HepG2 (cell line): ENCODE data around the gene OAS3. TPM values are rescaled to one million over a fixed set of nuclear protein-coding genes. Genes with fewer than 3 reads are reported as not detected.
A peak's percentile ranks its signal among the peaks of the same experiment; 100 is the strongest.

Experiments
- CREBL2 ChIP-seq: sonication (generic); formaldehyde crosslinking; IDR thresholded peaks from 2 replicates; pipeline ENCODE4 v1.8.1; 2023; ENCODE audit warnings: missing genetic modification reagents, mild to moderate bottlenecking, borderline replicate concordance
- DMAP1 ChIP-seq: IDR thresholded peaks from 2 replicates; pipeline ENCODE4 v1.6.1; 2016
- ESRRA ChIP-seq: sonication (generic); formaldehyde crosslinking; IDR thresholded peaks from 2 replicates; pipeline ENCODE4 v1.5.1; 2020; ENCODE audit warnings: mild to moderate bottlenecking, low read depth, missing genetic modification reagents
- FOXK2 ChIP-seq: fragments of 450-650 bp; IDR thresholded peaks from 2 replicates; pipeline ENCODE4 v1.6.1; 2016
- HIVEP1 ChIP-seq: sonication (generic); formaldehyde crosslinking; IDR thresholded peaks from 2 replicates; pipeline ENCODE4 v1.4.0; 2020; ENCODE audit warnings: mild to moderate bottlenecking, missing genetic modification reagents
- HOXD1 ChIP-seq: sonication (generic); formaldehyde crosslinking; IDR thresholded peaks from 2 replicates; pipeline ENCODE4 v1.5.0; 2020; ENCODE audit warnings: missing genetic modification reagents
- MLX ChIP-seq: IDR thresholded peaks from 2 replicates; pipeline ENCODE4 v1.6.1; 2016
- MTA3 ChIP-seq: sonication (generic); formaldehyde crosslinking; IDR thresholded peaks from 2 replicates; pipeline ENCODE4 v1.4.0; 2020; ENCODE audit warnings: missing genetic modification reagents
- MZF1 ChIP-seq: sonication (generic); formaldehyde crosslinking; IDR thresholded peaks from 2 replicates; pipeline ENCODE4 v1.8.1; 2023; ENCODE audit warnings: mild to moderate bottlenecking, missing genetic modification reagents, borderline replicate concordance
- NFYB ChIP-seq: sonication (generic); formaldehyde crosslinking; IDR thresholded peaks from 2 replicates; pipeline ENCODE4 v1.4.0; 2020; ENCODE audit warnings: missing genetic modification reagents
- NFYC ChIP-seq: IDR thresholded peaks from 2 replicates; pipeline ENCODE4 v1.6.1; 2016; ENCODE audit warnings: missing genetic modification reagents, missing compliant biosample characterization
- PCBP1 ChIP-seq: fragments of 200-400 bp; formaldehyde crosslinking; IDR thresholded peaks from 2 replicates; pipeline ENCODE4 v1.6.1; 2017; ENCODE audit warnings: mild to moderate bottlenecking, low read depth, low read length, borderline replicate concordance
- PHF5A ChIP-seq: IDR thresholded peaks from one replicate; pipeline ENCODE4 v1.6.1; 2018; ENCODE audit warnings: low read depth, missing genetic modification reagents; ENCODE audit not compliant: unreplicated experiment
- RARG ChIP-seq: sonication (generic); formaldehyde crosslinking; IDR thresholded peaks from 2 replicates; pipeline ENCODE4 v1.4.0; 2020; ENCODE audit warnings: low read depth, mild to moderate bottlenecking, missing genetic modification reagents
- RBM39 ChIP-seq: fragments of 200-400 bp; formaldehyde crosslinking; IDR thresholded peaks from one replicate; pipeline ENCODE4 v1.6.1; 2018; ENCODE audit warnings: antibody characterized with exemption, mild to moderate bottlenecking, low read depth, low read length; ENCODE audit not compliant: poor library complexity, severe bottlenecking
- TRAFD1 ChIP-seq: sonication (generic); formaldehyde crosslinking; IDR thresholded peaks from 2 replicates; pipeline ENCODE4 v1.5.1; 2020; ENCODE audit warnings: missing genetic modification reagents, mild to moderate bottlenecking, borderline replicate concordance
- ZFP62 ChIP-seq: sonication (generic); formaldehyde crosslinking; IDR thresholded peaks from 2 replicates; pipeline ENCODE4 v1.4.0; 2020; ENCODE audit warnings: missing genetic modification reagents
- ZNF276 ChIP-seq: sonication (generic); formaldehyde crosslinking; IDR thresholded peaks from 2 replicates; pipeline ENCODE4 v1.4.0; 2020; ENCODE audit warnings: mild to moderate bottlenecking, low read depth, missing genetic modification reagents
- ZNF713 ChIP-seq: sonication (generic); formaldehyde crosslinking; IDR thresholded peaks from 2 replicates; pipeline ENCODE4 v1.4.0; 2020; ENCODE audit warnings: mild to moderate bottlenecking, missing genetic modification reagents
- ZNF724P ChIP-seq: sonication (generic); formaldehyde crosslinking; IDR thresholded peaks from 2 replicates; pipeline ENCODE4 v1.8.0; 2022; ENCODE audit warnings: missing genetic modification reagents, borderline replicate concordance
- ZNF816 ChIP-seq: sonication (generic); formaldehyde crosslinking; IDR thresholded peaks from 2 replicates; pipeline ENCODE4 v1.8.0; 2022; ENCODE audit warnings: missing genetic modification reagents, mild to moderate bottlenecking, borderline replicate concordance
- ZNF839 ChIP-seq: sonication (generic); formaldehyde crosslinking; IDR thresholded peaks from 2 replicates; pipeline ENCODE4 v1.4.0; 2020; ENCODE audit warnings: missing genetic modification reagents, mild to moderate bottlenecking, borderline replicate concordance
- ZNF878 ChIP-seq: sonication (generic); formaldehyde crosslinking; IDR thresholded peaks from 2 replicates; pipeline ENCODE4 v1.8.1; 2023; ENCODE audit warnings: mild to moderate bottlenecking, missing genetic modification reagents, moderate library complexity
- polyA plus RNA-seq, 8 experiments: library from polyadenylated mRNA; depleted of rRNA in 3 of 8; stranded (reverse) in 7 of 8; unstranded in 1 of 8; fragments of >200 nt; fragmentation: Illumina TruSeq in 4 of 8; extraction: Trizol in 4 of 8; gene quantifications; 2 replicates each; pipeline versions ENCODE4 v1.2.1 to v1.2.3, GENCODE V29; 2011 to 2016; ENCODE audit warnings: low read depth in 4 of 8, missing spikeins in 1 of 8, mixed read lengths in 1 of 8; ENCODE audit not compliant: insufficient read depth in 1 of 8
- total RNA-seq, 5 experiments: library from RNA; depleted of rRNA; stranded (reverse); fragments of >200 nt; fragmentation: Illumina TruSeq; extraction: Trizol; gene quantifications; 2 replicates each; pipeline ENCODE4 v1.2.3, GENCODE V29; 2016; ENCODE audit warnings: low read depth in 1 of 5

Gene OAS3
- total and polyA plus RNA-seq, 2 of the 13 experiments (the other 11 are each of a cell fraction or from before 2014, with no cell fraction given), result 4.8 to 10.5 TPM

- TF ChIP-seq ZNF276 (CRISPR knock-in tag), result peak; percentile 35; the same call in 1 of the 2 replicates
- TF ChIP-seq HOXD1 (CRISPR knock-in tag), result peak; percentile 66; the same call in 1 of the 2 replicates
- no peak for TF ChIP-seq ZNF878 (CRISPR knock-in tag)
- TF ChIP-seq NFYC, result no peak
- TF ChIP-seq ZNF839 (CRISPR knock-in tag), result no peak
- 0 out of 2 replicates have a peak, but pooled peaks have one; percentile 19 for TF ChIP-seq NFYB
- TF ChIP-seq ZNF713 (CRISPR knock-in tag), result no peak
- TF ChIP-seq ESRRA (CRISPR knock-in tag), result peak; percentile 74; the same call in 1 of the 2 replicates
- 0 out of 2 replicates have a peak, but pooled peaks have one; percentile 10 for TF ChIP-seq FOXK2
- TF ChIP-seq PHF5A (CRISPR knock-in tag), result no peak
- no peak for TF ChIP-seq RARG (CRISPR knock-in tag)
- TF ChIP-seq MTA3 (CRISPR knock-in tag), result no peak
- TF ChIP-seq MLX, result 0 out of 2 replicates have a peak, but pooled peaks have one; percentile 24
- peak; percentile 30; the same call in 1 of the 2 replicates for TF ChIP-seq CREBL2
- TF ChIP-seq ZNF816 (CRISPR knock-in tag), result peak; percentile 69; the same call in 1 of the 2 replicates
- peak; percentile 89 for TF ChIP-seq HIVEP1 (CRISPR knock-in tag)
- TF ChIP-seq RBM39, result peak; percentile 41
- no peak for TF ChIP-seq MZF1 (CRISPR knock-in tag)
- no peak for TF ChIP-seq ZFP62 (CRISPR knock-in tag)
- peak; percentile 67; the same call in 1 of the 2 replicates for TF ChIP-seq DMAP1 (CRISPR knock-in tag)
- 0 out of 2 replicates have a peak, but pooled peaks have one; percentile 47 for TF ChIP-seq TRAFD1 (CRISPR knock-in tag)
- TF ChIP-seq ZNF724P (CRISPR knock-in tag), result no peak
- TF ChIP-seq PCBP1, result no peak
These were observed at the start of gene OAS3 (continued) for GRCh38 chr12:112937741-112938719.
